Measurements from ENCODE around the gene PLEKHG4B. TPM values are rescaled to one million over a fixed set of nuclear protein-coding genes. Genes with fewer than 3 reads are reported as not detected.
"Not testable (repeated sequence)": the region's sequence is repeated elsewhere in the genome, so short reads cannot be mapped to it uniquely, and the experiment has no call there.

Gene PLEKHG4B
- total RNA-seq, 1 experiment from 2014 or later, result 0.02 TPM

DNA sequence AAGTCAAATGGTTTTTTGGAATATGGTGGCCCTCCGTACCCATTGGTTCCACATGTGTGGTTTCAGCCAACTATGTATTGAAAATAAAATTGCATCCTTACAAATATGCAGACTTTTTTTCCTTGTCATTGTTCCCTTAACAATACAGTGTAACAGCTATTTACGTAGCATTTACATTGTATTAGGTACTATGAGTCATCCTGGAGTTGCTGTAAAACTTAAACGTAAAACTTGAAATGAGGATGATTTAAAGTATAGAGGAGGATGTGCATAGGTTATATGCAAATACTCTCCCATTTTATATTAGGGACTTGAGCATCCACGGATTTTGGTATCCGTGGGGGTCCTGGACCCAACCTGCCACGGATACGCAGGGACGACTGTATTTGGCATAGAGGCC lies 142.5 kb downstream of the PLEKHG4B start:
- no peak for TF ChIP-seq CEBPB (IDR thresholded peaks at IDR 0.05; ENCODE audit: low read depth)
- no peak for TF ChIP-seq EZH2 (IDR thresholded peaks at IDR 0.05)
- TF ChIP-seq JUND (IDR thresholded peaks at IDR 0.05), result no peak
- TF ChIP-seq SRF (IDR thresholded peaks at IDR 0.05; ENCODE audit: low read depth), result no peak
- TF ChIP-seq ZNF274 (IDR thresholded peaks at IDR 0.05; ENCODE audit: low read depth, low read length), result no peak
- no peak for TF ChIP-seq ELF1 (IDR thresholded peaks at IDR 0.05; ENCODE audit: borderline replicate concordance, low read depth)
- no peak for TF ChIP-seq CBX3 (IDR thresholded peaks at IDR 0.05; ENCODE audit: low read depth)
- no peak for TF ChIP-seq MAX (IDR thresholded peaks at IDR 0.05)
- TF ChIP-seq, protein P1, sequence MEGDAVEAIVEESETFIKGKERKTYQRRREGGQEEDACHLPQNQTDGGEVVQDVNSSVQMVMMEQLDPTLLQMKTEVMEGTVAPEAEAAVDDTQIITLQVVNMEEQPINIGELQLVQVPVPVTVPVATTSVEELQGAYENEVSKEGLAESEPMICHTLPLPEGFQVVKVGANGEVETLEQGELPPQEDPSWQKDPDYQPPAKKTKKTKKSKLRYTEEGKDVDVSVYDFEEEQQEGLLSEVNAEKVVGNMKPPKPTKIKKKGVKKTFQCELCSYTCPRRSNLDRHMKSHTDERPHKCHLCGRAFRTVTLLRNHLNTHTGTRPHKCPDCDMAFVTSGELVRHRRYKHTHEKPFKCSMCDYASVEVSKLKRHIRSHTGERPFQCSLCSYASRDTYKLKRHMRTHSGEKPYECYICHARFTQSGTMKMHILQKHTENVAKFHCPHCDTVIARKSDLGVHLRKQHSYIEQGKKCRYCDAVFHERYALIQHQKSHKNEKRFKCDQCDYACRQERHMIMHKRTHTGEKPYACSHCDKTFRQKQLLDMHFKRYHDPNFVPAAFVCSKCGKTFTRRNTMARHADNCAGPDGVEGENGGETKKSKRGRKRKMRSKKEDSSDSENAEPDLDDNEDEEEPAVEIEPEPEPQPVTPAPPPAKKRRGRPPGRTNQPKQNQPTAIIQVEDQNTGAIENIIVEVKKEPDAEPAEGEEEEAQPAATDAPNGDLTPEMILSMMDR (IDR thresholded peaks at IDR 0.05 in 2 of 3, conservative IDR thresholded peaks at IDR 0.05 in 1 of 3; ENCODE audit: borderline replicate concordance in 1 of 3, insufficient read depth in 1 of 3, low read depth in 2 of 3, low read length in 2 of 3), result no peak
- no peak for TF ChIP-seq REST (IDR thresholded peaks at IDR 0.05; ENCODE audit: low read depth)
- TF ChIP-seq POLR2AphosphoS5 (IDR thresholded peaks at IDR 0.05; ENCODE audit: low read depth, low read length), result no peak
- no peak for TF ChIP-seq EGR1 (IDR thresholded peaks at IDR 0.05; ENCODE audit: low read depth)
- no peak for TF ChIP-seq RAD21 (IDR thresholded peaks at IDR 0.05; ENCODE audit: low read depth)
- TF ChIP-seq SIN3A (IDR thresholded peaks at IDR 0.05; ENCODE audit: low read depth), result no peak
- TF ChIP-seq EZH2phosphoT487 (IDR thresholded peaks at IDR 0.05; ENCODE audit: borderline replicate concordance), result no peak
- POLR2A ChIA-PET, result no interaction called here
- CTCF ChIA-PET, result no interaction called here
- H3K9me3 ChIP-seq (ENCODE audit: control insufficient read depth in 1 of 2, insufficient read depth in 1 of 2, low read depth in 1 of 2, low read length in 2 of 2), result no peaks in the 10 kb centered on the region
- H3K9me2 ChIP-seq (ENCODE audit: insufficient read depth), result no peaks in the 10 kb centered on the region
- no peaks in the 10 kb centered on the region for H3K4me1 ChIP-seq (ENCODE audit: control insufficient read depth in 1 of 2, insufficient read depth in 2 of 2, low read length in 2 of 2)
- H3K27ac ChIP-seq (ENCODE audit: low read depth, low read length), result no peak overlapping the region
- H3K9ac ChIP-seq (ENCODE audit: low read length), result no peak overlapping the region
- RAD21 ChIA-PET (ENCODE audit: low non-redundant PET in 1 of 2, low total read pairs in 2 of 2, uncharacterized antibody in 2 of 2, unreplicated experiment in 2 of 2), result no interaction called here
- H3K4me2 ChIP-seq (ENCODE audit: low read length), result no peak overlapping the region
- no peak overlapping the region for H3K4me3 ChIP-seq (replicated peaks in 1 of 2; ENCODE audit: low read depth in 1 of 2, low read length in 2 of 2)
- no peaks in the 10 kb centered on the region for H3K79me2 ChIP-seq (ENCODE audit: insufficient read depth, low read length)
- DNase-seq (ENCODE audit: low read depth, low spot score) (no peak), ATAC-seq (no peak)
- H3K36me3 ChIP-seq (ENCODE audit: control insufficient read depth in 1 of 2, insufficient read depth in 2 of 2, low read length in 2 of 2), result peaks cover 10 to 15% of the 10 kb centered on the region in 2 experiments
- intact Hi-C loops (cut with micrococcal nuclease), result no loop called here
- no peaks in the 10 kb centered on the region for H4K20me1 ChIP-seq (ENCODE audit: insufficient read depth)
- H3K27me3 ChIP-seq (ENCODE audit: insufficient read depth, low read length), result no peaks in the 10 kb centered on the region
- no TSS peak for BruUV-seq (replicated peaks)
- no peak overlapping the region for H2AFZ ChIP-seq (ENCODE audit: low read depth, low read length, poor library complexity, severe bottlenecking)

DNA sequence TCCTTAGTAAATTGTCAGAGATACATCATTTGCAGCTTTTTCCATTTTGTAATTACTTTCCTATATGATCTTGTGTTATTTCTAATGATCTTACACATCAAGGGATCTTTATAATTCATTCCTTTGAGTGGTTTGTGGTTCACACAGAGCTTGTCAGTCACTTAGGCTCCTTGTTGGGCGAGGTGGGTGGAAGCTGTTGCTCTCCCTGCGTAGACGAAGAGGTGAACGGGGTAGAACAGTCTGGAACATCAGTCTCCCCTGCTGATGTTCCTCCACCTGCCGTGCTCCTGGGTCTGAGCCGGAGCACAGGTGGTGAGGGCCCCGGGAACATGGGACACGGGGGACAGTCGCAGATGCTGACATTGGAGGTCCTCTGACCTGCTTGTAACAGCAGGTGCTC lies 143.6 kb downstream of the PLEKHG4B start:
- DNase-seq (ENCODE audit: low read depth, low spot score); intact Hi-C loops (cut with micrococcal nuclease): not testable (repeated sequence)

More for the DNA sequence above, 143.6 kb downstream of the PLEKHG4B start:
- H3K4me2 ChIP-seq (ENCODE audit: low read length); H3K9me3 ChIP-seq (ENCODE audit: control insufficient read depth in 1 of 2, insufficient read depth in 1 of 2, low read depth in 1 of 2, low read length in 2 of 2); H2AFZ ChIP-seq (ENCODE audit: low read depth, low read length, poor library complexity, severe bottlenecking); BruUV-seq (replicated peaks); H3K27me3 ChIP-seq (ENCODE audit: insufficient read depth, low read length); H3K9me2 ChIP-seq (ENCODE audit: insufficient read depth); CTCF ChIA-PET; POLR2A ChIA-PET; H3K27ac ChIP-seq (ENCODE audit: low read depth, low read length); H3K4me1 ChIP-seq (ENCODE audit: control insufficient read depth in 1 of 2, insufficient read depth in 2 of 2, low read length in 2 of 2); RAD21 ChIA-PET (ENCODE audit: low non-redundant PET in 1 of 2, low total read pairs in 2 of 2, uncharacterized antibody in 2 of 2, unreplicated experiment in 2 of 2); H3K4me3 ChIP-seq (replicated peaks in 1 of 2; ENCODE audit: low read depth in 1 of 2, low read length in 2 of 2); H4K20me1 ChIP-seq (ENCODE audit: insufficient read depth); H3K9ac ChIP-seq (ENCODE audit: low read length); ATAC-seq; H3K79me2 ChIP-seq (ENCODE audit: insufficient read depth, low read length): not testable (repeated sequence)
- H3K36me3 ChIP-seq (ENCODE audit: control insufficient read depth in 1 of 2, insufficient read depth in 2 of 2, low read length in 2 of 2), result peaks cover 7 to 18% of the 10 kb centered on the region in 2 experiments; a peak in 3 of 4 replicates

Data from HCT116 (cell line).